HG03045 (cell line): ENCODE measurements around the gene FBXO41.
"Not testable (repeated sequence)": the region's sequence is repeated elsewhere in the genome, so short reads cannot be mapped to it uniquely, and the experiment has no call there.

Experiments used
- ATAC-seq: cut with Tn5 transposase; IDR thresholded peaks from one replicate; pipeline ENCODE4 v1.9.1; 2021; ENCODE audit warnings: mild to moderate bottlenecking, moderate library complexity; ENCODE audit not compliant: unreplicated experiment

Gene FBXO41

GRCh38 chr2:73262691-73263429 lies 21.4 kb downstream of the FBXO41 start:
- ATAC-seq = not testable (repeated sequence)

- no peak for ATAC-seq
Measured at GRCh38 chr2:73262108-73262651, 22.1 kb downstream of the FBXO41 start.

GRCh38 chr2:73260338-73260984 lies 23.8 kb downstream of the FBXO41 start:
- ATAC-seq = no peak

GRCh38 chr2:73259704-73260337 lies 24.5 kb downstream of the FBXO41 start:
- ATAC-seq = no peak

GRCh38 chr2:73259276-73259675 lies 25.0 kb downstream of the FBXO41 start:
- no peak for ATAC-seq

GRCh38 chr2:73258913-73259215 lies 25.4 kb downstream of the FBXO41 start:
- ATAC-seq = no peak

- ATAC-seq = no peak
Measured at GRCh38 chr2:73258186-73258912, 25.9 kb downstream of the FBXO41 start.

- no peak for ATAC-seq
Measured at GRCh38 chr2:73257425-73258125, 26.7 kb downstream of the FBXO41 start.

GRCh38 chr2:73257021-73257420 lies 27.3 kb downstream of the FBXO41 start:
- ATAC-seq = no peak

GRCh38 chr2:73256618-73256922 lies 27.7 kb downstream of the FBXO41 start:
- no peak for ATAC-seq

GRCh38 chr2:73255907-73256617 lies 28.2 kb downstream of the FBXO41 start:
- ATAC-seq = no peak

- ATAC-seq = no peak
Measured at GRCh38 chr2:73255007-73255644, 29.2 kb downstream of the FBXO41 start.

- no peak for ATAC-seq
Measured at GRCh38 chr2:73254343-73255006, 29.8 kb downstream of the FBXO41 start.

- ATAC-seq = no peak
Measured at GRCh38 chr2:73253901-73254300, 30.4 kb downstream of the FBXO41 start.

- ATAC-seq = no peak
Measured at GRCh38 chr2:73253400-73253799, 30.9 kb downstream of the FBXO41 start.

GRCh38 chr2:73252238-73253027 lies 31.8 kb downstream of the FBXO41 start:
- ATAC-seq = no peak

- no peak for ATAC-seq
Measured at GRCh38 chr2:73250872-73251846, 33.1 kb downstream of the FBXO41 start.
